OCI-M1 (cell line): ENCODE results near the gene TNPO3.
A peak's percentile ranks its signal among the peaks of the same experiment; 100 is the strongest.
"Not testable (repeated sequence)": the region's sequence is repeated elsewhere in the genome, so short reads cannot be mapped to it uniquely, and the experiment has no call there.

Experiments used
- DNase-seq: peaks from one replicate; lab custom pipeline; 2025; lab: John Stamatoyannopoulos, UW

TNPO3 gene

DNA sequence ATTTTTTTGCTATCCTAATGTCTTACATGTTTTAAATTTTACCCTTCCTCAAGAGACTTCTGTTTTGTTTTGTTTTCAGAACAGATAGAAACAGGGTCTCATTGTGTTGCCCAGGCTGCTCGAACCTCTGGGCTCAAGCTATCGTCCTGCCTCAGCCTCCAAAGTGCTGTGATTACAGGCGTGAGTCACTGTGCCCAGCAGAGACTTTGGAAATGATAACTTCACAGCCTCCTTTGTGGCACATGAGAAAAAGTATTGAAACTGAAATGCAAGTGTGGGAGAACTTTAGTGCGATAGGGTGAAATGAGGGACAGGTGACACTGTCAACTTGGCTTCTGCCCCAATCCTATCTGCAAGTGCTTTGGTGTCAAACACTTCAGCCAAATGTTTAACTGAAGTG, 95.6 kb downstream of the TNPO3 start:
- no peak for DNase-seq

- no peak for DNase-seq
Measured at GRCh38 chr7:128955981-128956380, 98.9 kb downstream of the TNPO3 start.

- DNase-seq: no peak
Measured at GRCh38 chr7:128954830-128955802, 99.8 kb downstream of the TNPO3 start.

- DNase-seq: no peak
Measured at GRCh38 chr7:128954150-128954549, 100.8 kb downstream of the TNPO3 start.

DNA sequence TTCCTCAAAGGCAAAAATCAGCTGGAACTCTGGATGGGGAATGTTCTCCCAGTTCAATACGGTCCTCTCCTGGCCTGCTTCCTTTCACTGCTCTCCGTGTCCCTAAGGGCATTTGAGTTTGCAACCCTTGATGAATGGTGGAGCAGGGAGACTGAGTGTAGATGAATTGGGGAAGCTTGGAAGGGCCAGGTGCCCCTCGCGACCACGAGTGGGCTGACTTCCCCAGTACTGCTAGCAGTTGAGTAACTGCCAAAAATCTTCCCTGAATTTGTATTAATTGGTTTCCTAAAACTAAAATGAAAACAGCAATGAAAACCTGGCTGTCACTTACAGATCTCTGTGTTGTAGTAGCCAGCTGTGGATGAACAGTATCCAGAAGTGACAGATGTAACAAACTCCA, 103.6 kb downstream of the TNPO3 start:
- no peak for DNase-seq

DNA sequence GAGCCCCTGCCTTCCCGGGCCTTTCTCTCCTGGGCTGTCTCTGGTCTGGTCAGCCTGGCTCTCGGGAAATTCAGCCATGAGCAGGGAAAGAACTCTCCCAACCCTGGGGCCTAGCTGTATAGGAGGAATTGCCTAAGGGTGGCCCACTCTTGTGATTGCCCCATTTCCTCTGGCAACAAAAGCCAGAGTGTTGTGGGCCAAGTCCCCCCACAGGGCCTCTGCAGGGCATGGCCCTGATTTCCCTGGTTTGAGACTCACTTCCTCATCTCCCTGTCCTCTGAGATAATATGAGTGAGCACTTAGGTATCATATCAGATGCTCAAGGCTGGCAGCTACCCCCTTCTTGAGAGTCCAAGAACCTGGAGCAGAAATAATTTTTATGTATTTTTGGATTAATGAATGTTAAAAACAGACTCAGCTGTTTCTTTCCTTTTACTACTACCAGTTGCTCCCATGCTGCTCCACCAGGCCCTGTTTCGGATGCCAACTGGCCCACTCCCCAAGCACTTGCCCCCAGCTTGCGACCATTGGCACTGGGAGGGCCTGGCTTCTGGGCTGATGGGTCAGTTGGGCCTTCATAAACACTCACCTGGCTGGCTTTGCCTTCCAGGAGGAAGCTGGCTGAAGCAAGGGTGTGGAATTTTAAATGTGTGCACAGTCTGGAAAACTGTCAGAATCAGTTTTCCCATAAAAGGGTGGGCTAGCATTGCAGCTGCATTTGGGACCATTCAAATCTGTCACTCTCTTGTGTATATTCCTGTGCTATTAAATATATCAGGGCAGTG, 105.7 kb downstream of the TNPO3 start:
- no peak for DNase-seq

DNA sequence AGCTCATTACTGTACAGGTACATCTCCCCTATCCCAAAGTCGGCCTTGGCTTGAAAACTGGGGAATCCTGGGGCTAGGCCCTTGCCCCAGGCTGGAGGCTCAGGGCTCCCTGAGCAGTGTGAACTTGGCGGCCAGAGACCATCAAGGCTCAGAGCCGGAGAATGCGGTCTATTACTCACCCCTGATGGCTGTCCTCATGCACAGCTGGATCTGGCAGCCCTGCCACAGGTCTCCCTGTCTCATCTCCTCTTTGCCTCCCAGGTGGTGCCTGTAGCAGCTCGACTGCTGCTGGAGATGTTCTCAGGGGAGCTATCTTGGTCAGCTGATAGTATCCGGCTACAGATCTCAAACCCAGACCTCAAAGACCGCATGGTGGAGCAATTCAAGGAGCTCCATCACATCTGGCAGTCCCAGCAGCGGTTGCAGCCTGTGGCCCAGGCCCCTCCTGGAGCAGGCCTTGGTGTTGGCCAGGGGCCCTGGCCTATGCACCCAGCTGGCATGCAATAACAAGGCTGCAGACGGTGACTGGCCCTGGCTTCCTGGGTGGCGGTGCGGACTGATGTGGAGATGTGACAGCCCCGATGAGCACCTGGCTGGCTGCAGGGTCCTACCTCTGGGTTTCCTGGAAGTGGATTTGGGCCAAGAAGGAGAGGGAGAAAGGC, 106.5 kb downstream of the TNPO3 start:
- DNase-seq: no peak

GRCh38 chr7:128947854-128948253, 107.1 kb downstream of the TNPO3 start:
- no peak for DNase-seq

GRCh38 chr7:128946936-128947830, 107.7 kb downstream of the TNPO3 start:
- no peak for DNase-seq

- DNase-seq: no peak
Measured at GRCh38 chr7:128945668-128946366, 109.1 kb downstream of the TNPO3 start.

- no peak for DNase-seq
Measured at GRCh38 chr7:128944487-128945236, 110.2 kb downstream of the TNPO3 start.

DNA sequence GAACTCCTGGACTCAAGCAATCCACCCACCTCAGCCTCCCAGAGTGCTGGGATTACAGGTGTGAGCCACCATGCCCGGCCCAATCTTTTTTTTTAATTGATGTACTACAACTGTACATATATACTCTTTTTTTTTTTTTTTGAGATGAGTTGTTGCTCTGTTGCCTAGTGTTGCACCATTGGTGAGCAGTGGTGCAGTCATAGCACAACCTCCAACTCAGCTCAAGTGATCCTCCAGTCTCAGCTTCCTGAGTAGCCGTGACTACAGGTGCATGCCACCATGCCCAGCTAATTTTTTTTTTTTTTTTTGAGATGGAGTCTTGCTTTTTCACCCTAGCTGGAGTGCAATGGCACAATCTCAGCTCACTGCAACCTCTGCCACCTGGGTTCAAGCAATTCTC, 111.7 kb downstream of the TNPO3 start:
- not testable (repeated sequence) for DNase-seq

- DNase-seq: no peak
Measured at GRCh38 chr7:128941946-128942526, 112.9 kb downstream of the TNPO3 start.

GRCh38 chr7:128941323-128941890, 113.5 kb downstream of the TNPO3 start:
- DNase-seq: no peak

- peak; percentile 58 for DNase-seq
Measured at GRCh38 chr7:128940494-128941322, 114.2 kb downstream of the TNPO3 start.

DNA sequence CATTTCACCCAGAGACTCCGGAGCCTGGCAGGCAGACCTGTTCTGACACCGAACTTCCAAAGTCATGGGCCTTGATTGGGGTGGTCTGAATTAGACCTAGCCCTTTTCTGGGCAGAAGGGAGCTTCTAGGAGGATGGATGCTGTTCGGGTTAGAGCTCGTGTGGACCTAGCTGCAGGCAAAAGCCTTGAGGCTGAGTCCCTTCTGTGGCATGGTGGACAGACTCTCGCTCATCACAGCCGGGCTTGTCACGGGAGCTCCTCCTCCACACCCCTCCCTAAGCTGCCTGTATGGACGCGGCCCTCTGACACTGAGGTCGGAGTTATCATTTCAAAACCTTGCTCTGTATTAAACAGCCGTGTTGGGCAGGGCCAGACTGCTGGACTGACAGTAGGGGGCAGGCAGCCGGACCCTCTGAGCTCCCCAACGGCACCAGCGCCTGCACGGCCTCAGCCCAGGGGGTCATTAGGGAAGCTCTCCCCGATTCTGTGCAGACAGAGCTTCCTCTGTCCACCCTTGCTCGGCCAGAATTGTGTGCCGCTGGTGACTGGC, 115.0 kb downstream of the TNPO3 start:
- DNase-seq: peak; percentile 16

DNA sequence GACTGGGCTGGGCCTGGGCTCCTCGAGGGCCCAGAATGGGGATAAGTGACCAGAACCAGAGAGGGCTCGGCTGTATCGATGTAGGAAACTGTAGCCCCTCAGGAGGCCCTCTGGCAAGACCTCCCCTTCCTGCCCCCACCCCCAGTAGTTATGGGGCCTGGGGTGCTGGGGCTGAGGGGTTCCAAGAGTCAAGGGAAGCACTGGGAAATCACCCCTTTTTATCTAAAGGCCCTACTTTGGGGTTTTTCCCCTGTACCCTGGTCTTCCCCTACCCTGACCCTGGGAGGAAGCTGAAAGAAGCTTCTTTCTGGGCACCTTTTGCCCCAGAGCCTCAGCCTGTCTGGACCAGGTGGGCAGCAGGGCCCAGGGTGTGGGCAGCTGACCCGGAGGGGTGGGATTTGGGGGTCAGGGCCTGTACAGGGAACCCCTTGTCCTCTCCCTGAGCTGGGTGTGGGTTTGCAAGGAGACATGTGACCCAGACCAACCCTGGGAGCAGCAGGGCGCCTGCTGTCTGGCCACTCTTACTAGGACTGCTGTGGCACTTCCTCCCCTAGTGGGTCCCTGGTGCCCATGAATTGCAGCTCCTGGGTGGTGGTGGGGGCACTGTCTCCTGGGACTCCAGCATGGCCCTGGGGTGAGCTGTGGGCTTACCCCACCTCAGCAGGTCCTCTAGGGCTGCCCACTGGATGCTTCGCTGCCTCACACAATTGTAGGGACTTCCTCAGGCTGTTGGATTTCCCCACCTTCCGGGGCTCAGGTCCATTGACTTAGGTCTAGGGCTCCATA, 115.6 kb downstream of the TNPO3 start:
- no peak for DNase-seq
